Calu3 (cell line): ENCODE data around the gene MAD1L1. TPM values are rescaled to one million over a fixed set of nuclear protein-coding genes. Genes with fewer than 3 reads are reported as not detected.

ENCODE experiments used
- BruUV-seq: library from RNA; stranded (reverse); fragments of 400-500 nt; replicated peaks from 2 replicates; lab custom pipeline; 2021; lab: Mats Ljungman, UMichigan
- CTCF ChIA-PET: fragments of 300-600 bp; sonication (Branson Sonifier 250); formaldehyde crosslinking; loops from one replicate; lab custom pipeline; 2022; ENCODE audit warnings: antibody characterized with exemption; lab: Charles Lee
- DNase-seq: peaks from one replicate; pipeline ENCODE4 v3.0.0; 2022
- H3K27ac Mint-ChIP-seq: one replicate; pipeline ENCODE4 v1.8.0; 2022; ENCODE audit warnings: mixed read lengths; ENCODE audit not compliant: unreplicated experiment
- H3K27me3 Mint-ChIP-seq: one replicate; pipeline ENCODE4 v1.8.0; 2022; ENCODE audit warnings: mixed read lengths; ENCODE audit not compliant: unreplicated experiment
- H3K36me3 Mint-ChIP-seq: one replicate; pipeline ENCODE4 v1.8.0; 2022; ENCODE audit warnings: mild to moderate bottlenecking, moderate library complexity, mixed read lengths; ENCODE audit not compliant: insufficient read depth, unreplicated experiment
- H3K4me1 Mint-ChIP-seq: one replicate; pipeline ENCODE4 v1.8.0; 2022; ENCODE audit warnings: mild to moderate bottlenecking, low read depth, mixed read lengths; ENCODE audit not compliant: unreplicated experiment
- H3K4me3 Mint-ChIP-seq: one replicate; pipeline ENCODE4 v1.8.0; 2022; ENCODE audit warnings: mild to moderate bottlenecking, low read depth, moderate library complexity, mixed read lengths; ENCODE audit not compliant: unreplicated experiment
- H3K9me3 Mint-ChIP-seq: one replicate; pipeline ENCODE4 v1.8.0; 2022; ENCODE audit warnings: low read depth, mixed read lengths; ENCODE audit not compliant: unreplicated experiment
- intact Hi-C: fragments of 100-400 bp; cut with micrococcal nuclease; formaldehyde crosslinking; loops from one replicate; pipeline ENCODE4 v1.10.0; 2022; ENCODE audit not compliant: unreplicated experiment
- total RNA-seq: library from RNA; stranded (reverse); gene quantifications from 2 replicates; pipeline ENCODE4 v1.2.3, GENCODE V29; 2022
- TF ChIP-seq, protein P1 (sequence below): fragments of 200-600 bp; IDR thresholded peaks from one replicate; pipeline ENCODE4 v1.8.0; 2022; ENCODE audit warnings: antibody characterized with exemption; ENCODE audit not compliant: unreplicated experiment

Gene MAD1L1
- total RNA-seq, 1 experiment from 2014 or later = 86.0 TPM

GRCh38 chr7:2044311-2044882 lies 188.3 kb downstream of the MAD1L1 start:
- TF ChIP-seq, protein P1, sequence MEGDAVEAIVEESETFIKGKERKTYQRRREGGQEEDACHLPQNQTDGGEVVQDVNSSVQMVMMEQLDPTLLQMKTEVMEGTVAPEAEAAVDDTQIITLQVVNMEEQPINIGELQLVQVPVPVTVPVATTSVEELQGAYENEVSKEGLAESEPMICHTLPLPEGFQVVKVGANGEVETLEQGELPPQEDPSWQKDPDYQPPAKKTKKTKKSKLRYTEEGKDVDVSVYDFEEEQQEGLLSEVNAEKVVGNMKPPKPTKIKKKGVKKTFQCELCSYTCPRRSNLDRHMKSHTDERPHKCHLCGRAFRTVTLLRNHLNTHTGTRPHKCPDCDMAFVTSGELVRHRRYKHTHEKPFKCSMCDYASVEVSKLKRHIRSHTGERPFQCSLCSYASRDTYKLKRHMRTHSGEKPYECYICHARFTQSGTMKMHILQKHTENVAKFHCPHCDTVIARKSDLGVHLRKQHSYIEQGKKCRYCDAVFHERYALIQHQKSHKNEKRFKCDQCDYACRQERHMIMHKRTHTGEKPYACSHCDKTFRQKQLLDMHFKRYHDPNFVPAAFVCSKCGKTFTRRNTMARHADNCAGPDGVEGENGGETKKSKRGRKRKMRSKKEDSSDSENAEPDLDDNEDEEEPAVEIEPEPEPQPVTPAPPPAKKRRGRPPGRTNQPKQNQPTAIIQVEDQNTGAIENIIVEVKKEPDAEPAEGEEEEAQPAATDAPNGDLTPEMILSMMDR = no peak
- Mint-ChIP-seq H3K4me3 (no peak overlapping the region), H3K4me1 (no peaks in the 10 kb centered on the region), H3K9me3 (no peaks in the 10 kb centered on the region), H3K36me3 (peaks cover 4% of the 10 kb centered on the region), H3K27ac (no peak overlapping the region), H3K27me3 (no peaks in the 10 kb centered on the region)
- CTCF ChIA-PET = interaction anchor here (0.5 kb wide), 1 partner anchor 1427 kb away, joined by 3 read pairs; no protein-coding TSS in a partner anchor
- BruUV-seq = no TSS peak
- intact Hi-C loops = no loop called here
- DNase-seq = no peak

GRCh38 chr7:2043316-2044039 lies 189.3 kb downstream of the MAD1L1 start:
- intact Hi-C loops = no loop called here
- H3K36me3 Mint-ChIP-seq = peaks cover 4% of the 10 kb centered on the region
- H3K4me3 Mint-ChIP-seq = no peak overlapping the region
- TF ChIP-seq, protein P1 = no peak
- BruUV-seq = no TSS peak
- no peaks in the 10 kb centered on the region for H3K27me3 Mint-ChIP-seq
- no peak overlapping the region for H3K27ac Mint-ChIP-seq
- CTCF ChIA-PET = interaction anchor here (0.6 kb wide), 1 partner anchor 985 kb away, joined by 3 read pairs; no protein-coding TSS in a partner anchor
- no peaks in the 10 kb centered on the region for H3K4me1 Mint-ChIP-seq
- DNase-seq = no peak
- H3K9me3 Mint-ChIP-seq = no peaks in the 10 kb centered on the region

GRCh38 chr7:2042650-2043049 lies 190.1 kb downstream of the MAD1L1 start:
- Mint-ChIP-seq H3K4me1 (no peaks in the 10 kb centered on the region), H3K27ac (no peak overlapping the region), H3K36me3 (peaks cover 4% of the 10 kb centered on the region), H3K27me3 (no peaks in the 10 kb centered on the region), H3K4me3 (no peak overlapping the region), H3K9me3 (no peaks in the 10 kb centered on the region)
- BruUV-seq = no TSS peak
- DNase-seq = no peak
- CTCF ChIA-PET = interaction anchor here (0.6 kb wide), 1 partner anchor 985 kb away, joined by 3 read pairs; no protein-coding TSS in a partner anchor
- TF ChIP-seq, protein P1 = no peak
- intact Hi-C loops = no loop called here

DNA sequence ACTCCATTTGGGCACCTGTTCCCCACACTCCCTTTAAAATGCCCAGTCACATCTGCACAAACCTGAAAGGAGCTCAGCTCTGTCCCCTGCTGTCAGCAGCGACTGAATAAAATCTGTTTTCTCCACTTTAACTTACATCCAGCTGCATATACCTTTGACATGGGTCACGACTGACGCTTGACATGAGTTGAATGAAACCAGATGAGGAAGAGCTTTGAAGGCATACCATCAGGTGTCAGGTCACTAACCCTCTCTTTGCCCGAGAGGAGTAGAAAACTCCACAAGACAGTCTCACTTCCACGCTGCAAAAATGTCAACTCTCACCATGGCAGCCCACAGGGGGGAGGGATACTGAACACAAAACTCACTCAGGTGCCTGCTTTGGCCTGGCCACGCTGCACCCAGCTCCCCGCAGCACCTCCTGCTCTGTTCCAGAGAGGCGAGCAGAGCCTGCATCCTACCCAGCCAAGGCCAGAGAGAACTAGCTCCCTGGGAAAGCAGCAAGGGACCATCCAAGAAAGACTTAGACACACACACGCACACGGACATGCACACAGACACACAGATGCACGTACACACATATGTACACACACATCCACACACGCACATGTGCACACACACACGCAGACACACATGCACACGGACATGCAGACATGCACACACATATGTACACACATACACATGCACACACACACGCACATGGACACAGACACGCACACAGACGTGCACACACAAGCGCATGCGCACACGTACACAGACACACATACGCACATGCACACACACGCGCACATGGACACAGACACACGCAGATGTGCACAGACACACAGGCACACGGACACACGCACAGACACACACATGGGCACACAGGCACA lies 191.0 kb downstream of the MAD1L1 start:
- TF ChIP-seq, protein P1 = no peak
- Mint-ChIP-seq H3K4me1 (no peaks in the 10 kb centered on the region), H3K4me3 (no peak overlapping the region), H3K9me3 (no peaks in the 10 kb centered on the region), H3K36me3 (peaks cover 4% of the 10 kb centered on the region), H3K27ac (peak overlapping the region; percentile 2), H3K27me3 (no peaks in the 10 kb centered on the region)
- intact Hi-C loops = no loop called here
- BruUV-seq = no TSS peak
- no peak for DNase-seq
- CTCF ChIA-PET = interaction anchor here (0.7 kb wide), 1 partner anchor 232 kb away, joined by 3 read pairs; no protein-coding TSS in a partner anchor
